ENCODE data around the gene DNAJC8. TPM values are rescaled to one million over a fixed set of nuclear protein-coding genes. Genes with fewer than 3 reads are reported as not detected.

DNAJC8 gene
- total and polyA plus RNA-seq, 2 of the 8 experiments (the other 6 are each of a cell fraction or from before 2014, with no cell fraction given), result 116 to 134 TPM

- TF ChIP-seq BACH1 (IDR thresholded peaks at IDR 0.05; ENCODE audit: low read length) (no peak), CHD2 (IDR thresholded peaks at IDR 0.05; ENCODE audit: low read length) (no peak), CTCF (IDR thresholded peaks at IDR 0.05; ENCODE audit: control extremely low read depth in 1 of 3, insufficient read depth in 1 of 3, low read depth in 1 of 3, low read length in 3 of 3) (no peak), SAP30 (IDR thresholded peaks at IDR 0.05; ENCODE audit: insufficient read depth, insufficient replicate concordance, low read length) (no peak), TAF7 (optimal IDR thresholded peaks at IDR 0.05; ENCODE audit: borderline replicate concordance, low read depth, low read length) (peak; percentile 3), GABPA (IDR thresholded peaks at IDR 0.05; ENCODE audit: borderline replicate concordance, insufficient read depth, low read length) (no peak), KDM4A (IDR thresholded peaks at IDR 0.05; ENCODE audit: low read depth, low read length, severe bottlenecking) (peak; percentile 73), CEBPB (IDR thresholded peaks at IDR 0.05; ENCODE audit: low read depth, low read length) (peak; percentile 29; the same call in 1 of the 2 replicates), TAF1 (IDR thresholded peaks at IDR 0.05; ENCODE audit: low read depth, low read length) (no peak; the same call in 1 of the 2 replicates), JUN (IDR thresholded peaks at IDR 0.05; ENCODE audit: low read depth, low read length) (no peak), SP2 (IDR thresholded peaks at IDR 0.05; ENCODE audit: low read length) (no peak), ASH2L (IDR thresholded peaks at IDR 0.05; ENCODE audit: low read length) (peak; percentile 66), PHF8 (conservative IDR thresholded peaks at IDR 0.05; ENCODE audit: low read depth, low read length) (no peak), POU5F1 (IDR thresholded peaks at IDR 0.05; ENCODE audit: low read depth, low read length) (no peak), CTBP2 (IDR thresholded peaks at IDR 0.05; ENCODE audit: borderline replicate concordance, insufficient read depth, insufficient read length, low read length) (no peak), RNF2 (IDR thresholded peaks at IDR 0.05; ENCODE audit: borderline replicate concordance, low read depth, low read length, missing control alignments, poor library complexity, severe bottlenecking) (no peak), POLR2A (IDR thresholded peaks at IDR 0.05; ENCODE audit: control extremely low read depth in 1 of 2, low read depth in 2 of 2, low read length in 2 of 2) (peak in 1 of 2 experiments; percentile 18), BRCA1 (IDR thresholded peaks at IDR 0.05; ENCODE audit: low read depth, low read length) (no peak), USF2 (IDR thresholded peaks at IDR 0.05; ENCODE audit: low read length) (no peak), NRF1 (IDR thresholded peaks at IDR 0.05; ENCODE audit: low read depth, low read length) (no peak)
Measured at GRCh38 chr1:28259934-28260802, 27.3 kb upstream of the DNAJC8 start (continued).
